Keratinocyte (primary cell): ENCODE results near the gene AMIGO1. TPM values are rescaled to one million over a fixed set of nuclear protein-coding genes. Genes with fewer than 3 reads are reported as not detected.

Experiments used
- DNase-seq: peaks from one replicate; pipeline ENCODE4 v3.0.0-alpha.2; 2011; ENCODE audit warnings: low read depth, missing footprints, low spot score
- FAIRE-seq: peaks from 2 replicates; lab custom pipeline; 2011; peaks lifted over from hg19 to GRCh38; lab: Jason Lieb, UNC
- H2AFZ ChIP-seq: 2 replicates; pipeline ENCODE4 v1.6.0; 2012; ENCODE audit warnings: low read length, control low read depth, inconsistent platforms; ENCODE audit not compliant: control insufficient read depth
- H3K27ac ChIP-seq: 2 replicates; pipeline ENCODE4 v1.5.1; 2011; ENCODE audit warnings: low read length; ENCODE audit not compliant: control insufficient read depth, insufficient read depth
- H3K27me3 ChIP-seq: 3 replicates; pipeline ENCODE4 v1.6.0; 2011; ENCODE audit warnings: low read length; ENCODE audit not compliant: control insufficient read depth, insufficient read depth; ENCODE audit errors: extremely low read depth
- H3K36me3 ChIP-seq, 2 experiments: 2 replicates in 1 of 2; 3 replicates in 1 of 2; pipeline ENCODE4 v1.5.1; 2011; ENCODE audit warnings: low read length in 2 of 2, mild to moderate bottlenecking in 1 of 2; ENCODE audit not compliant: control insufficient read depth in 2 of 2, insufficient read depth in 2 of 2; ENCODE audit errors: extremely low read depth in 1 of 2
- H3K4me1 ChIP-seq: 3 replicates; pipeline ENCODE4 v1.5.1; 2011; ENCODE audit warnings: low read length; ENCODE audit not compliant: control insufficient read depth, insufficient read depth; ENCODE audit errors: extremely low read depth
- H3K4me2 ChIP-seq: 3 replicates; pipeline ENCODE4 v1.6.0; 2011; ENCODE audit warnings: low read depth, low read length; ENCODE audit not compliant: control insufficient read depth, insufficient read depth; ENCODE audit errors: extremely low read depth
- H3K4me3 ChIP-seq, 3 experiments: fragments of 200-600 bp in 1 of 3; sonication (generic) in 1 of 3; 2 replicates in 2 of 3; 3 replicates in 1 of 3; pipeline ENCODE4 v1.5.1; 2011 to 2016; ENCODE audit warnings: low read length in 3 of 3, mild to moderate bottlenecking in 3 of 3, control low read depth in 2 of 3, inconsistent platforms in 1 of 3, low read depth in 1 of 3, mixed read lengths in 1 of 3, mixed run types in 1 of 3, moderate library complexity in 1 of 3; ENCODE audit not compliant: control insufficient read depth in 2 of 3, insufficient read depth in 2 of 3; ENCODE audit errors: extremely low read depth in 1 of 3
- H3K79me2 ChIP-seq: 2 replicates; pipeline ENCODE4 v1.6.0; 2012; ENCODE audit warnings: low read length; ENCODE audit not compliant: control insufficient read depth, insufficient read depth
- H3K9ac ChIP-seq: 3 replicates; pipeline ENCODE4 v1.6.0; 2011; ENCODE audit warnings: low read length; ENCODE audit not compliant: control insufficient read depth, insufficient read depth; ENCODE audit errors: extremely low read depth
- H3K9me1 ChIP-seq: 3 replicates; pipeline ENCODE4 v1.6.0; 2011; ENCODE audit warnings: low read length; ENCODE audit not compliant: control insufficient read depth, insufficient read depth; ENCODE audit errors: extremely low read depth
- H3K9me3 ChIP-seq: 2 replicates; pipeline ENCODE4 v1.5.1; 2012; ENCODE audit warnings: low read depth, low read length; ENCODE audit not compliant: control insufficient read depth
- H4K20me1 ChIP-seq: 3 replicates; pipeline ENCODE4 v1.6.0; 2011; ENCODE audit warnings: low read length; ENCODE audit not compliant: control insufficient read depth, insufficient read depth; ENCODE audit errors: extremely low read depth
- EZH2 ChIP-seq: IDR thresholded peaks from one replicate; pipeline ENCODE4 v1.6.1; 2012; ENCODE audit warnings: inconsistent platforms, mild to moderate bottlenecking, low read length, moderate library complexity
- dilution Hi-C: fragments of 300-500 bp; cut with MboI; formaldehyde crosslinking; loops from one replicate; pipeline ENCODE4 v1.7.0; 2020; ENCODE audit warnings: low sequenced_read_pairs; ENCODE audit not compliant: extremely low pct_ligation_motif_present
- polyA plus RNA-seq, 5 experiments: library from polyadenylated mRNA; depleted of rRNA in 3 of 5; stranded (reverse) in 3 of 5; stranded (forward) in 1 of 5; unstranded in 1 of 5; fragments of >200 nt; gene quantifications; 1 replicate in 1 of 5; 2 replicates in 3 of 5; 3 replicates in 1 of 5; pipeline versions ENCODE4 v1.2.1 to v1.2.3, GENCODE V29; 2011 to 2012; ENCODE audit warnings: missing spikeins in 2 of 5, low read depth in 1 of 5, low replicate concordance in 1 of 5
- TF ChIP-seq, protein P1 (sequence below), 3 experiments: IDR thresholded peaks in 1 of 3; conservative IDR thresholded peaks in 1 of 3; optimal IDR thresholded peaks in 1 of 3; 2 replicates in 2 of 3; 3 replicates in 1 of 3; pipeline versions ENCODE3 to v1.5.1; 2011; ENCODE audit warnings: low read length in 3 of 3, mild to moderate bottlenecking in 3 of 3, moderate library complexity in 2 of 3, control low read depth in 1 of 3, inconsistent platforms in 1 of 3; ENCODE audit not compliant: insufficient read depth in 2 of 3; ENCODE audit errors: extremely low read depth in 1 of 3

AMIGO1 gene
- polyA plus RNA-seq, 1 donor (not counting 4 experiments of a cell fraction or from before 2014, with no cell fraction given) = 0.26 TPM

GRCh38 chr1:109470245-109470644 lies 39.3 kb downstream of the AMIGO1 start:
- H3K27ac ChIP-seq = no peak overlapping the region
- no peaks in the 10 kb centered on the region for H3K79me2 ChIP-seq
- no peaks in the 10 kb centered on the region for H3K9me3 ChIP-seq
- no peaks in the 10 kb centered on the region for H3K9me1 ChIP-seq
- no peak overlapping the region for H3K4me3 ChIP-seq
- no peaks in the 10 kb centered on the region for H3K4me1 ChIP-seq
- H3K4me2 ChIP-seq = no peak overlapping the region
- peaks cover 68% of the 10 kb centered on the region for H3K27me3 ChIP-seq
- TF ChIP-seq, protein P1, sequence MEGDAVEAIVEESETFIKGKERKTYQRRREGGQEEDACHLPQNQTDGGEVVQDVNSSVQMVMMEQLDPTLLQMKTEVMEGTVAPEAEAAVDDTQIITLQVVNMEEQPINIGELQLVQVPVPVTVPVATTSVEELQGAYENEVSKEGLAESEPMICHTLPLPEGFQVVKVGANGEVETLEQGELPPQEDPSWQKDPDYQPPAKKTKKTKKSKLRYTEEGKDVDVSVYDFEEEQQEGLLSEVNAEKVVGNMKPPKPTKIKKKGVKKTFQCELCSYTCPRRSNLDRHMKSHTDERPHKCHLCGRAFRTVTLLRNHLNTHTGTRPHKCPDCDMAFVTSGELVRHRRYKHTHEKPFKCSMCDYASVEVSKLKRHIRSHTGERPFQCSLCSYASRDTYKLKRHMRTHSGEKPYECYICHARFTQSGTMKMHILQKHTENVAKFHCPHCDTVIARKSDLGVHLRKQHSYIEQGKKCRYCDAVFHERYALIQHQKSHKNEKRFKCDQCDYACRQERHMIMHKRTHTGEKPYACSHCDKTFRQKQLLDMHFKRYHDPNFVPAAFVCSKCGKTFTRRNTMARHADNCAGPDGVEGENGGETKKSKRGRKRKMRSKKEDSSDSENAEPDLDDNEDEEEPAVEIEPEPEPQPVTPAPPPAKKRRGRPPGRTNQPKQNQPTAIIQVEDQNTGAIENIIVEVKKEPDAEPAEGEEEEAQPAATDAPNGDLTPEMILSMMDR (optimal IDR thresholded peaks at IDR 0.05 in 1 of 3, IDR thresholded peaks at IDR 0.05 in 1 of 3, conservative IDR thresholded peaks at IDR 0.05 in 1 of 3; ENCODE audit: extremely low read depth in 1 of 3, insufficient read depth in 2 of 3, low read length in 3 of 3) = no peak
- no peak for FAIRE-seq
- H3K36me3 ChIP-seq = no peaks in the 10 kb centered on the region
- no peak overlapping the region for H2AFZ ChIP-seq
- DNase-seq = no peak
- dilution Hi-C loops = no loop called here
- no peaks in the 10 kb centered on the region for H4K20me1 ChIP-seq
- no peak overlapping the region for H3K9ac ChIP-seq

DNA sequence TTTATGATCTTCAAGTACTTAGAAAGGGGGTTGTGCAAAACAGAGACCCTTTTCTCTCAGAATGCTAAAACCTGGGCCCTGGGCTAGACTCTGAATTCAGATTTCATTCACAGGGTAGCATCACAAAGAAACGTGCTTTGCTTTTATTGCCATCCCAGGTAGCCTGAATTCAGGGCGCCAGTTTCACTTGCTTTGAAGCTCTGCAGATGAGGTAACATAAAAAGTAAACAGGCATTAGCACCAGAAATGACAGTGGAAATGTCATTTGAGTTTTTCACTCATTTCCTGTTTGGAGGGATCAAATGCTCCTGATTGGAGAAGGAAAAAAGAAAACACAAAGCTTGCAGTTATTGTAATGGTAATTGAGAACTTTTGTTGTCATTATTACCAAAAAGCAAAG lies 40.6 kb downstream of the AMIGO1 start:
- H3K9me1 ChIP-seq = no peaks in the 10 kb centered on the region
- FAIRE-seq (no peak), DNase-seq (no peak)
- peaks cover 75% of the 10 kb centered on the region for H3K27me3 ChIP-seq
- H3K4me2 ChIP-seq = no peak overlapping the region
- no peaks in the 10 kb centered on the region for H3K79me2 ChIP-seq
- no peaks in the 10 kb centered on the region for H3K9me3 ChIP-seq
- H2AFZ ChIP-seq = no peak overlapping the region
- no peaks in the 10 kb centered on the region for H3K36me3 ChIP-seq
- no peak overlapping the region for H3K27ac ChIP-seq
- dilution Hi-C loops = no loop called here
- H3K4me3 ChIP-seq = no peak overlapping the region
- H4K20me1 ChIP-seq = no peaks in the 10 kb centered on the region
- H3K4me1 ChIP-seq = no peaks in the 10 kb centered on the region
- TF ChIP-seq, protein P1 (optimal IDR thresholded peaks at IDR 0.05 in 1 of 3, IDR thresholded peaks at IDR 0.05 in 1 of 3, conservative IDR thresholded peaks at IDR 0.05 in 1 of 3; ENCODE audit: extremely low read depth in 1 of 3, insufficient read depth in 2 of 3, low read length in 3 of 3) = no peak
- TF ChIP-seq EZH2 = no peak
- no peak overlapping the region for H3K9ac ChIP-seq
